ENCODE data around the gene CELF2.

The CELF2 gene

DNA sequence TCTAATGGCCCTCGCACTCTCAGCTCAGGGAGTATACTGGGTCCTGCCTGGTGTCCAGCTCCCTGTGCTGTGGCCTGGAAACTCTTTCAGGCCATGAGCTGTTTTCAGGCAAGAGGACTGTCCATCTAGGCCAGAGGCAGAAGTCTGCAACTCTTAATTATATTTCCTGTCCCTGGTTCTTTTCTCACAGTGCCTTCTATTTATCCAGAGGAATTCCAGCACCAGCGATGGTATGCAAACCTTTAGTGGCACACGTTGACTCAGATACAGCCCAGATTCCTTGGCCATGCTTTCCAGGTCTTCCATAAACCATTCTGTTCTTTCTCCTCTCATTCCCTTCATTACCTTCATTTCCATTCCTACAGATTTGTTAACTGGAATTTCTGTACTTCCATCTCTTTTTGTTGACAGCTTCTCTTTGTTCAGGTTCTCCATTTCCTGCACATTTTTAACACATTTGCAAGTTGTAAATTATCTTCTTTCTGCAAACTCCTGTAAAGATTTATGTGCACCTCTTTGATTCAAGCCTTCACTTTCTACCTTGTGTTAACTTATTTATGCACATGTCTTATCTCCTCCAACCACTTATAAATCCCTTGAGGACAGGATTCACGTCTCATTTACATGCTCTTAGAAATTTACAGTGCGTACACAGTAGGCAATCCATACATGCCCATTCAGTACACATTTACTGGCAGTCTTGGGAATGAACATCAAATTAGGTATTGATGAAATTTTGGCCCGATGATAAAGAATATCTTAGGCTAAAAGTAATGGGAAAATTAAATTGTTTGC lies 172.1 kb downstream of the CELF2 start (continued):
- TF ChIP-seq, protein P1, sequence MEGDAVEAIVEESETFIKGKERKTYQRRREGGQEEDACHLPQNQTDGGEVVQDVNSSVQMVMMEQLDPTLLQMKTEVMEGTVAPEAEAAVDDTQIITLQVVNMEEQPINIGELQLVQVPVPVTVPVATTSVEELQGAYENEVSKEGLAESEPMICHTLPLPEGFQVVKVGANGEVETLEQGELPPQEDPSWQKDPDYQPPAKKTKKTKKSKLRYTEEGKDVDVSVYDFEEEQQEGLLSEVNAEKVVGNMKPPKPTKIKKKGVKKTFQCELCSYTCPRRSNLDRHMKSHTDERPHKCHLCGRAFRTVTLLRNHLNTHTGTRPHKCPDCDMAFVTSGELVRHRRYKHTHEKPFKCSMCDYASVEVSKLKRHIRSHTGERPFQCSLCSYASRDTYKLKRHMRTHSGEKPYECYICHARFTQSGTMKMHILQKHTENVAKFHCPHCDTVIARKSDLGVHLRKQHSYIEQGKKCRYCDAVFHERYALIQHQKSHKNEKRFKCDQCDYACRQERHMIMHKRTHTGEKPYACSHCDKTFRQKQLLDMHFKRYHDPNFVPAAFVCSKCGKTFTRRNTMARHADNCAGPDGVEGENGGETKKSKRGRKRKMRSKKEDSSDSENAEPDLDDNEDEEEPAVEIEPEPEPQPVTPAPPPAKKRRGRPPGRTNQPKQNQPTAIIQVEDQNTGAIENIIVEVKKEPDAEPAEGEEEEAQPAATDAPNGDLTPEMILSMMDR (tag by site-specific recombination; IDR thresholded peaks at IDR 0.05): no peak
- TF ChIP-seq ZNF843 (tag by site-specific recombination; IDR thresholded peaks at IDR 0.05): peak; percentile 70; the same call in 1 of the 2 replicates
- TF ChIP-seq ZNF335 (tag by site-specific recombination; conservative IDR thresholded peaks at IDR 0.05): no peak
- TF ChIP-seq ZNF510 (tag by site-specific recombination; IDR thresholded peaks at IDR 0.05; ENCODE audit: insufficient replicate concordance): no peak
- no peak for TF ChIP-seq ZNF623 (tag by site-specific recombination; IDR thresholded peaks at IDR 0.05)
- TF ChIP-seq, protein P2, sequence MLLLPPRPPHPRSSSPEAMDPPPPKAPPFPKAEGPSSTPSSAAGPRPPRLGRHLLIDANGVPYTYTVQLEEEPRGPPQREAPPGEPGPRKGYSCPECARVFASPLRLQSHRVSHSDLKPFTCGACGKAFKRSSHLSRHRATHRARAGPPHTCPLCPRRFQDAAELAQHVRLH (tag by site-specific recombination; IDR thresholded peaks at IDR 0.05): peak; percentile 54; the same call in 1 of the 2 replicates
- TF ChIP-seq GFI1B (tag by site-specific recombination; IDR thresholded peaks at IDR 0.05): peak; percentile 63; the same call in 1 of the 2 replicates
- no peak for TF ChIP-seq ZBTB7A (tag by site-specific recombination; IDR thresholded peaks at IDR 0.05; ENCODE audit: low read depth)
- no peak for TF ChIP-seq ZNF624 (tag by site-specific recombination; IDR thresholded peaks at IDR 0.05)
- TF ChIP-seq HOXA7 (CRISPR knock-in tag; IDR thresholded peaks at IDR 0.05; ENCODE audit: borderline replicate concordance): no peak
- TF ChIP-seq, protein P3, sequence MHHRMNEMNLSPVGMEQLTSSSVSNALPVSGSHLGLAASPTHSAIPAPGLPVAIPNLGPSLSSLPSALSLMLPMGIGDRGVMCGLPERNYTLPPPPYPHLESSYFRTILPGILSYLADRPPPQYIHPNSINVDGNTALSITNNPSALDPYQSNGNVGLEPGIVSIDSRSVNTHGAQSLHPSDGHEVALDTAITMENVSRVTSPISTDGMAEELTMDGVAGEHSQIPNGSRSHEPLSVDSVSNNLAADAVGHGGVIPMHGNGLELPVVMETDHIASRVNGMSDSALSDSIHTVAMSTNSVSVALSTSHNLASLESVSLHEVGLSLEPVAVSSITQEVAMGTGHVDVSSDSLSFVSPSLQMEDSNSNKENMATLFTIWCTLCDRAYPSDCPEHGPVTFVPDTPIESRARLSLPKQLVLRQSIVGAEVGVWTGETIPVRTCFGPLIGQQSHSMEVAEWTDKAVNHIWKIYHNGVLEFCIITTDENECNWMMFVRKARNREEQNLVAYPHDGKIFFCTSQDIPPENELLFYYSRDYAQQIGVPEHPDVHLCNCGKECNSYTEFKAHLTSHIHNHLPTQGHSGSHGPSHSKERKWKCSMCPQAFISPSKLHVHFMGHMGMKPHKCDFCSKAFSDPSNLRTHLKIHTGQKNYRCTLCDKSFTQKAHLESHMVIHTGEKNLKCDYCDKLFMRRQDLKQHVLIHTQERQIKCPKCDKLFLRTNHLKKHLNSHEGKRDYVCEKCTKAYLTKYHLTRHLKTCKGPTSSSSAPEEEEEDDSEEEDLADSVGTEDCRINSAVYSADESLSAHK (tag by site-specific recombination; IDR thresholded peaks at IDR 0.05): peak; percentile 45; the same call in 1 of the 2 replicates
- 0 out of 2 replicates have a peak, but pooled peaks have one; percentile 12 for TF ChIP-seq OVOL3 (tag by site-specific recombination; IDR thresholded peaks at IDR 0.05)
- no peak for TF ChIP-seq ZNF169 (tag by site-specific recombination; IDR thresholded peaks at IDR 0.05)
- TF ChIP-seq ZNF544 (tag by site-specific recombination; IDR thresholded peaks at IDR 0.05): no peak
- peak; percentile 74; the same call in 1 of the 2 replicates for TF ChIP-seq ZNF792 (tag by site-specific recombination; IDR thresholded peaks at IDR 0.05)
- TF ChIP-seq ZNF274 (IDR thresholded peaks at IDR 0.05; ENCODE audit: low read length): no peak
- TF ChIP-seq ZNF274 (tag by site-specific recombination; IDR thresholded peaks at IDR 0.05; ENCODE audit: borderline replicate concordance): no peak
- TF ChIP-seq, protein P4, sequence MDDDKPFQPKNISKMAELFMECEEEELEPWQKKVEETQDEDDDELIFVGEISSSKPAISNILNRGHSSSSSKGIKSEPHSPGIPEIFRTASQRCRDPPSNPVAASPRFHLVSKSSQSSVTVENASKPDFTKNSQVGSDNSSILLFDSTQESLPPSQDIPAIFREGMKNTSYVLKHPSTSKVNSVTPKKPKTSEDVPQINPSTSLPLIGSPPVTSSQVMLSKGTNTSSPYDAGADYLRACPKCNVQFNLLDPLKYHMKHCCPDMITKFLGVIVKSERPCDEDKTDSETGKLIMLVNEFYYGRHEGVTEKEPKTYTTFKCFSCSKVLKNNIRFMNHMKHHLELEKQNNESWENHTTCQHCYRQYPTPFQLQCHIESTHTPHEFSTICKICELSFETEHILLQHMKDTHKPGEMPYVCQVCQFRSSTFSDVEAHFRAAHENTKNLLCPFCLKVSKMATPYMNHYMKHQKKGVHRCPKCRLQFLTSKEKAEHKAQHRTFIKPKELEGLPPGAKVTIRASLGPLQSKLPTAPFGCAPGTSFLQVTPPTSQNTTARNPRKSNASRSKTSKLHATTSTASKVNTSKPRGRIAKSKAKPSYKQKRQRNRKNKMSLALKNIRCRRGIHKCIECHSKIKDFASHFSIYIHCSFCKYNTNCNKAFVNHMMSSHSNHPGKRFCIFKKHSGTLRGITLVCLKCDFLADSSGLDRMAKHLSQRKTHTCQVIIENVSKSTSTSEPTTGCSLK (tag by site-specific recombination; IDR thresholded peaks at IDR 0.05): no peak
- peak; percentile 87 for TF ChIP-seq ZXDB (tag by site-specific recombination; IDR thresholded peaks at IDR 0.05)
- TF ChIP-seq KLF1 (tag by site-specific recombination; IDR thresholded peaks at IDR 0.05): no peak
- TF ChIP-seq TCF7L2 (IDR thresholded peaks at IDR 0.05; ENCODE audit: borderline replicate concordance, low read depth, low read length): peak; percentile 37; the same call in 1 of the 2 replicates
- TF ChIP-seq ZNF138 (tag by site-specific recombination; IDR thresholded peaks at IDR 0.05; ENCODE audit: borderline replicate concordance): no peak
- peak; percentile 74 for TF ChIP-seq OSR2 (tag by site-specific recombination; IDR thresholded peaks at IDR 0.05)
- TF ChIP-seq BCL11B (tag by site-specific recombination; IDR thresholded peaks at IDR 0.05; ENCODE audit: low read depth): peak; percentile 65
- no peak for TF ChIP-seq ZNF514 (tag by site-specific recombination; IDR thresholded peaks at IDR 0.05)
- no peak for TF ChIP-seq SETDB1 (IDR thresholded peaks at IDR 0.05; ENCODE audit: insufficient read length, low read length)
- no peak for TF ChIP-seq ZNF426 (tag by site-specific recombination; IDR thresholded peaks at IDR 0.05)
- TF ChIP-seq ZNF76 (tag by site-specific recombination; IDR thresholded peaks at IDR 0.05; ENCODE audit: borderline replicate concordance, low read depth): no peak
